Heart left ventricle (tissue), 16 donors: ENCODE data around the gene CLEC19A. TPM values are rescaled to one million over a fixed set of nuclear protein-coding genes. Genes with fewer than 3 reads are reported as not detected.

Experiments used
- ATAC-seq, 4 donors: fragments of 200-7000 bp; cut with Tn5 transposase; one replicate each; pipeline ENCODE4 v1.9.1; 2020 to 2022; ENCODE audit warnings: moderate library complexity in 4 of 4, mild to moderate bottlenecking in 3 of 4, moderate number of reproducible peaks in 1 of 4
- DNase-seq, 5 donors: peaks; one replicate each; pipeline ENCODE4 v3.0.0-alpha.2; 2020
- H3K27ac ChIP-seq, 12 donors: fragments of 200-600 bp; sonication (generic) in 4 of 12; one replicate each; pipeline versions ENCODE4 v1.5.0 to v1.8.0; 2016 to 2022; ENCODE audit warnings: mild to moderate bottlenecking in 2 of 12
- H3K27me3 ChIP-seq, 9 donors: fragments of 200-600 bp; sonication (generic) in 2 of 9; one replicate each; pipeline versions ENCODE4 v1.5.1 to v1.8.0; 2016 to 2022; ENCODE audit warnings: mild to moderate bottlenecking in 3 of 9
- H3K36me3 ChIP-seq, 9 donors: fragments of 200-600 bp; sonication (generic) in 2 of 9; one replicate each; pipeline versions ENCODE4 v1.5.0 to v1.8.0; 2018 to 2022; ENCODE audit warnings: mild to moderate bottlenecking in 2 of 9
- H3K4me1 ChIP-seq, 12 donors: fragments of 200-600 bp; sonication (generic) in 4 of 12; one replicate each; pipeline versions ENCODE4 v1.5.0 to v1.8.0; 2016 to 2022; ENCODE audit warnings: mild to moderate bottlenecking in 3 of 12
- H3K4me3 ChIP-seq, 12 donors: fragments of 200-600 bp; sonication (generic) in 4 of 12; one replicate each; pipeline versions ENCODE4 v1.5.0 to v1.8.0; 2017 to 2022; ENCODE audit warnings: mild to moderate bottlenecking in 9 of 12, moderate library complexity in 4 of 12
- H3K9me3 ChIP-seq, 12 donors: fragments of 200-600 bp; sonication (generic) in 4 of 12; one replicate each; pipeline versions ENCODE4 v1.5.0 to v1.8.0; 2016 to 2022; ENCODE audit warnings: mild to moderate bottlenecking in 1 of 12
- POLR2A ChIP-seq, 2 donors: fragments of 450-650 bp; IDR thresholded peaks; one replicate each; pipeline ENCODE4 v1.6.1; 2017; ENCODE audit warnings: antibody characterized with exemption in 2 of 2, mild to moderate bottlenecking in 2 of 2, moderate library complexity in 2 of 2
- WGBS, 4 donors: extraction: QIAGEN DNeasy Blood & Tissue Kit in 2 of 4; methylation state at CpG; one replicate each; pipeline versions ENCODE4 v1.1.5 to v1.1.7; 2013 to 2018; 5-methylcytosine and 5-hydroxymethylcytosine counted together
- intact Hi-C, 10 donors: fragments of 100-400 bp; cut with DNase I; formaldehyde crosslinking; loops; one replicate each; pipeline versions ENCODE4 v1.11.1 to v1.14.2; 2022
- polyA plus RNA-seq, 2 donors: library from polyadenylated mRNA; stranded (reverse); fragments of 200-250 nt; gene quantifications; one replicate each; pipeline ENCODE4 v1.2.3, GENCODE V29; 2013
- total RNA-seq, 9 donors: library from RNA; depleted of rRNA in 2 of 9; stranded (reverse); fragments of >200 nt in 2 of 9; fragmentation: NEBNext Ultra II Directional in 3 of 9; extraction: Animal tissue kit (Norgen Biotek cat#: 25700) in 3 of 9; gene quantifications; one replicate each; pipeline versions ENCODE4 v1.1.0 to v1.2.4, GENCODE V29; 2016 to 2023
- TF ChIP-seq, protein P1 (sequence below), 12 donors: fragments of 200-600 bp; sonication (generic) in 4 of 12; IDR thresholded peaks; one replicate each; pipeline versions ENCODE4 v1.5.0 to v1.8.0; 2018 to 2022; ENCODE audit warnings: antibody characterized with exemption in 12 of 12, mild to moderate bottlenecking in 5 of 12
- donor health status: ischemic (EF 13 %, LVEDD 7.1; RV severe dilation, severe dysfunction).
- donor health status: healthy with polysubstance abuse.
- donor health status: DM: no; HTN: yes; CAD: no.
- donor health status: DM: no; HTN: no; CAD: no.
- donor health status: ischemic (EF 25% LVEDD 6.9; RV normal size, moderate dysfunction).
- donor health status: ischemic (EF 25% LVEDD 5.7; RV mildly dilated, moderate dysfunction).
- donor health status: healthy.
- donor health status: DM: yes; HTN: yes; CAD: no.
- donor health status: ischemic (EF 35%, LVEDD 5.7; RV mildly dilated, moderate dysfunction).
- donor health status: nonischemic (EF 11% LVEDD 7.7; RV severe dilation, severe dysfunction).
- donor health status: DM: yes; HTN: yes; CAD: no.
- donor health status: PGD.
- donor health status: ischemic (EF 29% LVEDD 5.4; RV normal size, mild dysfunction).
- donor health status: nonischemic (EF 23%, LVEDD 6.1; RV moderate dilation, normal function).

CLEC19A gene
- total and polyA plus RNA-seq, 11 donors = not detected

- 73 to 91% (median 83%) methylated on average over 1 of the region's 1 CpG for WGBS, 4 donors
- no peak for TF ChIP-seq POLR2A (IDR thresholded peaks at IDR 0.05)
- TF ChIP-seq, protein P1, sequence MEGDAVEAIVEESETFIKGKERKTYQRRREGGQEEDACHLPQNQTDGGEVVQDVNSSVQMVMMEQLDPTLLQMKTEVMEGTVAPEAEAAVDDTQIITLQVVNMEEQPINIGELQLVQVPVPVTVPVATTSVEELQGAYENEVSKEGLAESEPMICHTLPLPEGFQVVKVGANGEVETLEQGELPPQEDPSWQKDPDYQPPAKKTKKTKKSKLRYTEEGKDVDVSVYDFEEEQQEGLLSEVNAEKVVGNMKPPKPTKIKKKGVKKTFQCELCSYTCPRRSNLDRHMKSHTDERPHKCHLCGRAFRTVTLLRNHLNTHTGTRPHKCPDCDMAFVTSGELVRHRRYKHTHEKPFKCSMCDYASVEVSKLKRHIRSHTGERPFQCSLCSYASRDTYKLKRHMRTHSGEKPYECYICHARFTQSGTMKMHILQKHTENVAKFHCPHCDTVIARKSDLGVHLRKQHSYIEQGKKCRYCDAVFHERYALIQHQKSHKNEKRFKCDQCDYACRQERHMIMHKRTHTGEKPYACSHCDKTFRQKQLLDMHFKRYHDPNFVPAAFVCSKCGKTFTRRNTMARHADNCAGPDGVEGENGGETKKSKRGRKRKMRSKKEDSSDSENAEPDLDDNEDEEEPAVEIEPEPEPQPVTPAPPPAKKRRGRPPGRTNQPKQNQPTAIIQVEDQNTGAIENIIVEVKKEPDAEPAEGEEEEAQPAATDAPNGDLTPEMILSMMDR (IDR thresholded peaks at IDR 0.05) = no peak
- ATAC-seq = no peak
These were observed 11.9 kb downstream of the CLEC19A start for GRCh38 chr16:19297454-19297853.

DNA sequence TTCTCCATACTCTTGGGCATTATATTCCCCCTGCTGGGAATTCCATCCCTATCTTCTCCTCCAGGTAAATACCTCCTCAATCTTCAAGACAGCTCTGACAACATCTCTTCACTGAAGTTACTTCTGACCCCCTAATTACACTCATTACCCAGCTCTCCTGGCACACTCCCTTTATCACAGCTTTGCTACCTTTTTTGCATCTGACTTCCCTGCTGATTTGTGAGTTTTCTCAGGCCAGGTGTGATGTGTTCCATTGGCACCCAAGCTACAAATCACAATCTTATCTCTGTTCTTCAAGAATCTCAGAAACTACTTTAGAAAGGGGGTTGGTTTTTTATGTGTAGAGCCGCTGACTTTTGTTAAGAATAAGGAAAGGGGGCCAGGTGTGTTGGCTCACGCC lies 14.0 kb downstream of the CLEC19A start:
- H3K27ac ChIP-seq = no peak overlapping the region
- H3K9me3 ChIP-seq = no peaks in the 10 kb centered on the region
- 32 to 55% (median 42%) methylated on average over 2 of the region's 2 CpGs for WGBS, 4 donors
- DNase-seq (no peak), ATAC-seq (no peak)
- intact Hi-C loops = no loop called here
- no peak overlapping the region for H3K4me3 ChIP-seq
- no peaks in the 10 kb centered on the region for H3K36me3 ChIP-seq
- peaks cover 0 to 7% (median 0%) of the 10 kb centered on the region in 12 donors for H3K4me1 ChIP-seq
- H3K27me3 ChIP-seq = peaks cover 0 to 8% (median 0%) of the 10 kb centered on the region in 9 donors
- TF ChIP-seq POLR2A (IDR thresholded peaks at IDR 0.05) = no peak
- TF ChIP-seq, protein P1 (IDR thresholded peaks at IDR 0.05) = no peak

More at GRCh38 chr16:19297454-19297853, 11.9 kb downstream of the CLEC19A start:
- intact Hi-C loops = no loop called here
- Histone ChIP-seq H3K4me1 (peaks cover 0 to 18% (median 0%) of the 10 kb centered on the region in 12 donors), H3K4me3 (no peak overlapping the region), H3K27ac (no peak overlapping the region), H3K36me3 (no peaks in the 10 kb centered on the region), H3K27me3 (peaks cover 0 to 8% (median 0%) of the 10 kb centered on the region in 9 donors), H3K9me3 (no peaks in the 10 kb centered on the region)
- no peak for DNase-seq

GRCh38 chr16:19301931-19302330 lies 16.4 kb downstream of the CLEC19A start:
- ATAC-seq (no peak), DNase-seq (no peak)
- Histone ChIP-seq H3K27ac (no peak overlapping the region), H3K36me3 (no peaks in the 10 kb centered on the region), H3K27me3 (peaks cover 0 to 10% (median 0%) of the 10 kb centered on the region in 9 donors), H3K9me3 (no peaks in the 10 kb centered on the region), H3K4me3 (no peak overlapping the region), H3K4me1 (no peaks in the 10 kb centered on the region)
- no peak for TF ChIP-seq POLR2A (IDR thresholded peaks at IDR 0.05)
- TF ChIP-seq, protein P1 (IDR thresholded peaks at IDR 0.05) = no peak
- WGBS, 4 donors = 0 to 22% (median 9%) methylated on average over 1 of the region's 1 CpG
- intact Hi-C loops = no loop called here

GRCh38 chr16:19304750-19305149 lies 19.2 kb downstream of the CLEC19A start:
- DNase-seq (no peak), ATAC-seq (peak in 2 of 4 donors; percentile 12 to 39)
- Histone ChIP-seq H3K27ac (no peak overlapping the region), H3K4me1 (no peaks in the 10 kb centered on the region), H3K9me3 (no peaks in the 10 kb centered on the region), H3K27me3 (peaks cover 0 to 15% (median 0%) of the 10 kb centered on the region in 9 donors), H3K4me3 (no peak overlapping the region), H3K36me3 (no peaks in the 10 kb centered on the region)
- WGBS, 4 donors = 22 to 33% (median 27%) methylated on average over 2 of the region's 2 CpGs
- intact Hi-C loops = no loop called here
- TF ChIP-seq, protein P1 (IDR thresholded peaks at IDR 0.05) = no peak
- TF ChIP-seq POLR2A (IDR thresholded peaks at IDR 0.05) = no peak
